ENCODE data around the gene SV2A.
A peak's percentile ranks its signal among the peaks of the same experiment; 100 is the strongest.
"Not testable (repeated sequence)": the region's sequence is repeated elsewhere in the genome, so short reads cannot be mapped to it uniquely, and the experiment has no call there.

SV2A gene

DNA sequence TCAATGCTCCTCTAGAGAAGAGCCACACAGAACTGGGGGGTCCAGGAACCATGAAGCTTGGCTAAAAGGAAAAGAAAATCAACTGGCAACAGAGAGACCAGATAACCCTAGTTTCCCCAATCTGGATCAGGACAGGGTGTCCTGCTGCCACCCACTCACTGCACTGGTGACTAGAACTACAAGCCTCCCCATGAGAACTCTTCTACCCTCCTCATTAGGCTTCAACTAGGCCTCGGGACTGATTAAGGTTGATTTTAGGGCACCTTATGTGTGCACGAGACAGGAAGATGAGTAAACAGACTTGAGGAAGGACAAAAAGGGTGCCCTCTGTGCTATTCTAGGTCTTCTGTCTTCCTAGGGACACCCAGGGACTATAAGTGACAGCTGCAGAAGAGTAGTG is 12.2 kb upstream of the SV2A start:
- no peak for DNase-seq

DNA sequence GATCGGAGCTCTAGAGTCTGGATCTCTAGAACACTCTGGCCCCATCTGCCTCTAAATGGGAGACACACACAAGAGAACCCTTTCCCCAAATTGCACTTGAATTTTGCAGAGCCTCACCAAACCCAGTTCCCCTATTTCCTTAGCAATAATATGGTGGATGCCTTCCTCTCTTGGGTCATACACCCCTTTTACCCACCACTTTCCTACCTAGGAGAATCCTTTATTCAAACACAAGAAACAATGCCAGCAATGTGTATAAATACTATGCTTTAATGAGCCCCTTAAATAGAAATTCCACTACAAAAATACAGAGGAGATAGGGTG is 10.7 kb upstream of the SV2A start:
- no peak for DNase-seq

DNA sequence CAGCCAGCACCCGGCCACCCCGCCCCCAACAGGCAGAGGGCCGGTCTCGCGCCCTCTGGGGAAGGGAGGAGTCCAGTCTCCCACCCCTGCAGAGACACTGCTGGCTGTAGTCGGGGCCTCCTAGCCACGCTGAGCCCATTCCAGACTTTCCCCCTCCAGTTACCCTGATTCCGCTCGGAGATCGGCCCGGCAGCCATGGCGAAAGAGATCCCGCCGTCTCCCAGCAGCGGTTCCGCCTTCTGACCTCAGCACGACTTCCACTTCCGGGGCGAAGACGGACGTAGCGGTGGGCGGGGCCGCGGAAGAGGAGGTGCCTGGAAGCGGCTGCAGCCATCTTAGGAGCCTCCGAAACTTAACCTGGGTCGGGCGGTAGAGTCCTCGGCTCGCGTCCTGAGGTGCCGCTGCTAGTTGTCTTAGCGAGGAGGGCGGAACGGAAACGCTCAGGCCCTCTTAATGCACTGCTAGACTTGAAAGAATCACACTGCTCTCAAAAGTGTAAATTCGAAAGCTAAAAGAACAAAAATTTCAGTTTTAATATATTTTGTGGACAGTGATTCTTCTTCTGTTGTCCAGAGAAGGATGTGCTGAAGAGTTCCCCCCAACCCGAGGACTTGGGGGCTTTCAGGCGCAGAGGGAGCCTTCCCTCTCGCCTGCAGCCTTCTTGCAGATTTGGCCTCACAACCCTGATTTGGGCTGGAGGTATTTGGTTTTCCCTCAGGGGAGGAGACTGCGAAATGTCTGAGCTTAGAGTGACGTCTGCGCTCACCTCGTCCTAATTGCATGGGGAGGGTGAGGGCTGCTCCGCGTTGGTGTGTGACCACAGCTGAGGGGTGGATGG is 10.1 kb upstream of the SV2A start, which contains the start of gene SF3B4:
Gene SF3B4, minus strand, starts transcription at position 241 of the 838 bp plus-strand sequence. Its CDS starts 44 bp downstream, at position 197.
- DNase-seq: peak; percentile 94

DNA sequence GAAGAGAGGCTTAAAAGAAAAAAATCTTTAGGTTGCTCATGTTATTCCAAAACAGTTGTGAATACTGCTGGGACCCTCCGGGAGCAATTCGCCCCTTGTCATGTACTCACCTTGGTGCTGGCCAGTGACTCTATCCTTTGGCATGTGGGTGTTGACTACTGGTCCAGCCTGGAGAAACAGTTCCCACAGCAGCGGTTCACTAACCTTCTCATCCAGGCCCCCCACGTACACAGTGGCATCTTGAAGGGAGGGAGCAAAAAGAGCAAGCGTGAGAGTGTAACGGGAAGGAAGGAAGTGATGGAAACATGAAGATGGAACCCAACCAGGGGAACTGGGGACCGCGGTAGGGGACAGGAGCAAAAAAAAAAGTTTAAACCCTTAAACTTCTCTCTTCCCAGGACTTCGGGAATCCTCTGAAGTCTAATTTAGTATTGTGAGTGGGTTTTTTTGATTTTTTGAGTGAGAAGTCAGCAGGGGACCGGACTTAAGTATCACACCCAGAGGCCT is 9.5 kb upstream of the SV2A start:
- no peak for DNase-seq

DNA sequence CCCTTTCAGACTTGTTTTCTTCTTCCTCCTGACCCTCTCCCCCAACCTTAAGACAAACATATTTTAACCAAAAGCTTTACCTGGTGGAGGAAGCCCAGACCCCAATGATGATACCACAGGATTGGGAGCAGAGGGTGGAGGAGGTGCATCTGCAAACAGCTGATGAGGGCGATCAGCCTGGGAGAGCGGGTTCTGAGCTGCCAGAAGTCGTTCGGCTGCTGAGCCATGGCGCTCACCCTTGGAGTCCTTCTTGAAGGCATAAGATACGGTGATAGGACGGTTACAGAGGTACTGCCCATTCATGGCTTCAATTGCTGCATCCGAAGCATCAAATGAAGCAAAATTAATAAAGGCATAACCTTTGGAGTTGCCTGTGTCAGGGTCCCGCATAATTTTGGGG is 8.7 kb upstream of the SV2A start:
- no peak for DNase-seq

DNA sequence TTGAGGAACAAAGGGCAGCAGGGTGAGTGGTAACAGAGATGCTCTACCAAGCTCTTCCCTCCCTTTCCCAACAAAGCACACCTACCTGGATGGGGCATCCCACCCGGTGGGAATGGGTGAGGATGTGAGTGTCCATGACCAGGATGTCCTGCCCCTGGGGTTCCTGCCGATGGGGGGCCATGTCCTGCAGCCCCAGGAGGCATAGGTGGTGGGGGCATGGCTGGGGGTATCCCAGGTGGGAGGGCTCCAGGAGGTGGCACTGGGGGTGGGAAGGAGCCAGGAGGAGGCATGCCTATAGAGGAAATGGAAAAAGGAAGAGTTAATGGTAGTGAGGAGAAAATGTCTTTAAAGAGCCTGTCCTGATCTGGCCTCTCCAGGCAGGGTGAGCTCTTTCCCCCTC is 8.1 kb upstream of the SV2A start:
- DNase-seq: no peak

DNA sequence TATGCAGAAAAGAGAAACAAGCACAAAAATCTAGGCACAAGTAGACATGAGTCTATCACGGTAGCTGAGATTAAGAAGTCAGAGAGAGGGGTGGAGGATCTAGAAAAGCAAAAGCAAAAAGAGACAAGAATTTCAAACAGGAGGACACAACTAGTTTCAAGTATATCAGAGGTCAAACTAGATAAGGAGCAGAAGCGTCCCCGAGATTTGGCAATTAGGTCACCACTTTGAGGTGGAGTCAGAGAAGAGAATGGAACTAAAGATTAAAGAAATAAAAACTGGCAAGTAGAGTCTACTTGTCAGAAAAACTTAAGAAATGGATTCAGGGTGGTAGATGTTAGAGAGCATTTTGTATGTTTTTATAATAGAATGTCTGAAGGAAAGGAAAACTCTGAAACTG is 7.7 kb upstream of the SV2A start:
- peak; percentile 63 for DNase-seq

DNA sequence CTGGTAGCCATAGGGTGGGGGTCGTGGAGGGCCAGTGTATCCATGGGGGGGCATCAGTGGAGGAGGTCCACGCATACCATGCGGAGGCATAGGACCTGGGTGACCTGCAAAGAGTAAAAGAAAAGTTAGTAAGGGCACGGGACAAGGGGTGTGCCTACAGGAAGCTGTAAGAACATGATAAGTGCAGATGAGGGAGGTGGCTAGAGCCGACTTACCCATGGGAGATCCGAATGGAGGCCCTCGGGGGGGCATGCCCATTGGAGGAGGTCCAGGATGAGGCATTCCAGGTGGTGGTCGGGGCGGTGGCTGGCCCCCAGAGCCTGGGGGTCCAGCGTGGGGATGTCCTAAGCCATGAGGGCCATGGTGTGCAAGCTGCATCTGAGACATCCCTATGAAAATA is 6.0 kb upstream of the SV2A start:
- DNase-seq: peak; percentile 84

DNA sequence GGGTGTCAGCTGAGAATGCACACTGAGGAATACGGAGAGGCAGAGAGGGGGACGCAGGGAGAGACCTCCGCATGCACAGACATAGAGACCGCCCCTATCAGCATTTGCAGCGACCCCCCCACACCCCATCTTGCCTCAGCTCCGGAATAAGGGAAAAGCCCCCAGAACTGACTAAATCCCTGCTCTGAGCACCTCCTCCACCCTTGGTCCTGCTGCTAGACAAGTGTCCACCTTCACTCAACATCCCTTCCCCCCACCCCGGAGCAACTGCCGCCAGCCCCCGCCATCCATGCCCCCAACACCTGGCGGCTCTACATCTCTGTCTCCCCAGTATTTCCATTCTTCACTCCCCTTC is 769 bp downstream of the SV2A start:
- no peak for DNase-seq

DNA sequence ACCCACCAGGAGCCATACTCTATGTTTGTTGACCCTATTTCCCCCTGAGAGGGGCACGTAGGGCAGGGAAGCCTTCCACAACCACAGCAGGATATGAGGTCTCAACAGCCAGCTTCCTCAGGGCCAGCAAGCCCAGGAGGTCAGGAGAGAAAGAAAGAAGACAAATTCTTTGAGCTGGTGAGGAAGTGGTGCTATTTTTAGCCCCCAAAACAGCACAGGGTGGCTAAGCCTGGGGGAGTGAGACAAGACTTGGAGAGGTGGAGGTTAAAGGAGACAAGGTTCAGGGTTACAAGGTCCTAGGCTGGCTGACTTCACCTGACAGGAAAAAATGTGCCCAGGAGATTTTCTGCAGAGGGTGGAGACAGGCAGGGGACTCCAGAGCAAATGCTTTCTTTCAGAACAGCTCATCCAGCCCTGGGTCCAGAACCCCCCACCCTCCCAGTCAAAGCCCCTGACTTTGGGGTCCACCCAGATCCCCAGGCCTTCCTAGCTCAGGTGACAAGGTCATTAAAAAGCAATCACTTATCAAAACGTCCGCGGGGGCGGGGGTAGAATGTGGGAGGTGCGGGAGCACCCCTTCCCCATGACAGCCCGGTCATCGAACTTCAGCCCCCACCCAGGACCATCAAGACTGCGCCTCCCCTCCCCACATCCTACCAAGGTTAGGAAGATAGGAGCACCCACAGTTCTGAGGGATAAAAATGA is 1.3 kb downstream of the SV2A start:
- no peak for DNase-seq

DNA sequence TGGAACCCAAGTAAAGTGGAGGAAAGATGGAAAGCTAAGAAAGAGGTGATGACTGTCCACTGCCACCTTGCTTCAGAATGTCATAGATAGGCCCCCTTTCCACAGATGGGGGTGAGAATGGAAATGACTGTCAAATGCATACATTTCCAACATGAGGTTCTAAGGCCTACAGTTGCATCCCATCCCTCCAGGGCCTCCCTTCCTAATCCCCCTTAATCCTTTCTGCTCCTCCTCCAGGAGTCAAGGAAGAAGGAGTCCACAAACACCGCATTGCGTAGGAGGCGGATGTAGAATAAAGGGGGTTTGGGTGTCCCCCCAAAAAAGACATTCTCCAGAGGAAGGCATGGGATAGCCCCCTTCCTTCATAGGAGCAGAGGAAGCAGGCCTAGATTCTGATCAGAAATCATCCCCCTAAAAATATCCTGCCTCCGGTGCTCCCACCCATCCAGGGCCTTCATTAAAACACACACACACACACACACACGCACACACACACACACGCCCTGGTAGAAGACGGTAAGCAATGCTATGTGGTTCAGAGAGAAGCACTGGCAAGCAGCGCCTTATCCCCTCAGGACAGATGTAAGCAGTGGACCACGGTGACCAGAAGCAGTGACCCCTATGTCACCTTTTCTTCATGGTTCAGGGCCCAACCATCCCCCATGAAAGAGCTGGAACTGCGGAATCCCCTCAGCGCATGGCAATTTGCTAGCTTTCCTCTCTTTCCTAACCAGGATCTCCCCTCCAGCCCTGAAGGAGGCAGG is 2.0 kb downstream of the SV2A start:
- no peak for DNase-seq

DNA sequence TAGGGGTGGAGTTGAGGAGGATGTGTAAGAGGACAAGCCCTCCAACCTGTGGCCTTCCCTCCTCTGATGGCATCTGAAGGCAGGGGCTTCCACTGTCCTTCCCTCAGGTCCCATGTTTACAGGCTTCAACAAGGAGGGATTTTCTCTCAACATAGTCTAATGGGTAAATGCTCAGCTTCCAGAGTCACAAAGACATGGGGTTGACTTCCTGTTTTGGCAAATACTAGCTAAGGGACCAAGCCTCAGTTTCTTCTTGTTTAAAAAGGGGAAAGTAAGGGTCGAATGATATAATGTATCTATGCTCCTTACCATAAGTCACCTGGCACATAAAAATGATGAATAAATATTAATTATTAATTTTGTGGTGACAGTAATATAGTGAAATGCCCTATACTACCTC is 3.1 kb downstream of the SV2A start:
- no peak for DNase-seq

DNA sequence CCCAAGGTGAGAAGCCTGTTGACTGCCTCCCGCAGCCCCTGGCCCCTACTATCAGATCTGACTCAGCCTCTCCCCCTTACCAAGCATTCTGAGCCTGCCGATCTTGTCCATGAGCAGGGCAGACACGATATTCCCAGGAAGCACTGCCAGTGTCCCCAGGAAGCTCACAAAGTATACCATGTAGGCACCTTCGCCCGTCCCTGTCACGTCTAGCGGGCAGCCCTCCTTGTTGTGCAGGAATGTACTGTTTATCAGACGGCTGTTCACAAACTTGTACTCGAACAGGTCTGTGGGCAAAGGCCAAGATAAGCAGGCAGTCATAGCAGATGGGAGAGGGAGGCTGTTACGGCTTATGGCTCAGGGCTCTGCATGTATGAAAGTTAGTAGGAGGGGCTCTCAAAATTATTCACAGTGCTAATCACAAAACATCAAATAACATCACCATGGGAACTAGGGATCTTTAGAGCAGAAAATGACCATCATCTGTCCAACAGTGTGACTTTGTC is 11.0 kb downstream of the SV2A start:
- DNase-seq: peak; percentile 76

DNA sequence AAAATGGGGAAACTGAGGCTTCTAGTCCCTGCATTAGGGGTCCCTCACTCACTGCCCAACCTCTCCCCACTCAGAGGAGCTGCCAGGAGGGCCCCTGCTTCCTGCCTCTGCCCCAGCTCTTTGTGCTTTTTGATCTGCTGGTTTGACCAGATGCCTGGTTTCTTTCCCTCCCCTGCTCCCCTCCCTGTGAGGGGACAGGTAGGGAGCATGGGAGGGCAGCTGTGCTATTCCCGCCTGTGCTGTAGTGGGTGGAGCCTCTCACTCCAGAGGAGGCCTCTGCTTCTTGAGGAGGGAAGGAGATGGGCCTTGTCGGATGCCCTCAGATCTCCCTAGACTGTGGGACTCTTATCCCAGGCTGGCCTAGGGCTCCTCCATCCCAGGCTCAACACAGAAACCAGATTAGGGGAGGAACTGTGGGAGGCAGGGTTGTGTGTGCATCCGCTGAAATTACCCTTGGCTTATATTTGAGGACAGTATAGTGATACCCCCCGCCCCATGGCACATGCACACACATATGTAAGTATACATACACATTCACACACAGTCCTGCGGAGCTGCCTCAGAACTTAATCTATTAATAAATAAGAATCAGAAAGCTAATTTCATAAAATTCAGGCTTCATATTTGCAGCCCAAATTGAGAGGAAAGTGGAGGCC is 13.7 kb downstream of the SV2A start:
- DNase-seq: no peak

DNA sequence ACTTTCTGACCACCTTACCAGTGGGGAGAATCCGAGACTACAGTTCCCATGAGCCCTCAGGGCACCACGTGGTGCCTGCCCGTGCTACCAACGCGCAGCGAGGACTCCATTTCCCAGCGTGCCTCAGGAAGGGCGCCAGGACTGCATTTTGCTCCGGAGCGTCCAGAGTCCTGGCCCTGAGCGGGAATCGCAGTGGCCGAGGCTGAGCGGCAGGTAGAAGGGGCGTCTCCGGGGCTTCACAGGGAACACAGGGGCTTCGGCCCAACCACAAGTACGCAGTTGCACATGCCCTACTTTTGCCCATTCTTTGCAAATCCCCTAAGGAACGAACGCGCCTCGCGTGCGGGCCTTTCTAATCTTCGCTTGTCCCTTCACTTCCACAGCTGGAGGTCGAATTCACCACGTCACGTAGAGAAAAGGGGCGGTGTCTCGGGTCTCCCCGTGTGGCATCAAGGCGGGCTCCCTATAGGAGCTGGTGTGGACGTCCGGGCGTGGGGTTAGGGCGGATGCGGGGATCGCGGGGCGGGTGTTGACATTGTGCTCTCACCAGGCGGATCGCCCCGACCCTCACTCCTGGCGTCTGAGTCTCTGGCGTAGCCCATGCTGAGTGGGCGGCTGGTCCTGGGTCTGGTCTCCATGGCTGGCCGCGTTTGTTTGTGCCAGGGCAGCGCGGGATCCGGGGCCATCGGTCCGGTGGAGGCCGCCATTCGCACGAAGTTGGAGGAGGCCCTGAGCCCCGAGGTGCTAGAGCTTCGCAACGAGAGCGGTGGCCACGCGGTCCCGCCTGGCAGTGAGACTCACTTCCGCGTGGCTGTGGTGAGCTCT is 18.0 kb downstream of the SV2A start, which contains the start of gene BOLA1:
Gene BOLA1, plus strand, starts transcription at position 109 of the 825 bp plus-strand sequence. Its CDS starts 492 bp downstream, at position 601.
- DNase-seq: peak; percentile 95

DNA sequence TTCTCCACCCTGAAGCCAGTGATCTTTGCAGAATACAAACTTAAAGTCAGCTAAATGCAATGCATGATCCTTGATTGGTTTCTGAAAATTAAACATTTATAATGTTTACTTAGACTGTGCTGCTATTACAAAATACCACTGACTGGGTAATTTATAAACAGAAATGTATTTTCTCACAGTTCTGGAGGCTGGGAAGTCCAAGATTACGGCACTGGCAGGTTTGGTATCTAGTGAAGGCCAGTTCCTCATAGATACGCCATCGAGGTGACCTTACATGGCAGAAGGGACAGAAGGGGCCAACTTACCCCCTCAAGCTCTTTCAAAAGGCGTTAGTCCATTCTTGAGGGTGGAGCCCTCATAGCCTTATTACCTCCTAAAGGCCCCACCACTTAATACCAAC is 21.1 kb downstream of the SV2A start:
- DNase-seq: no peak

DNA sequence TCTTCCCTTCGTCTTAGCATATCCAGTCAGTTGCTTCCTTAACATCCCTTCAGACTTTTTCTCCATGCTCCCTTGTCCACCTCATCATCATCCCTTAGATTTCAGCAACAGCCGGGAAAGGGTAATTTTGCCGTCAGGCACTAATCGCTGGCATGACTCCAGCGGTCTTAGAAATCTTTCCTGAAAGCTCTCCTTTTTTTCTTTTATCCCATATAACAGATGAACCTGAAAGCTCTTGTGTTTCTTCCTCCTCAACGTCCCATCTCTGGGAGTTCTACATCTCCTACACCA is 28.7 kb downstream of the SV2A start:
- no peak for DNase-seq

DNA sequence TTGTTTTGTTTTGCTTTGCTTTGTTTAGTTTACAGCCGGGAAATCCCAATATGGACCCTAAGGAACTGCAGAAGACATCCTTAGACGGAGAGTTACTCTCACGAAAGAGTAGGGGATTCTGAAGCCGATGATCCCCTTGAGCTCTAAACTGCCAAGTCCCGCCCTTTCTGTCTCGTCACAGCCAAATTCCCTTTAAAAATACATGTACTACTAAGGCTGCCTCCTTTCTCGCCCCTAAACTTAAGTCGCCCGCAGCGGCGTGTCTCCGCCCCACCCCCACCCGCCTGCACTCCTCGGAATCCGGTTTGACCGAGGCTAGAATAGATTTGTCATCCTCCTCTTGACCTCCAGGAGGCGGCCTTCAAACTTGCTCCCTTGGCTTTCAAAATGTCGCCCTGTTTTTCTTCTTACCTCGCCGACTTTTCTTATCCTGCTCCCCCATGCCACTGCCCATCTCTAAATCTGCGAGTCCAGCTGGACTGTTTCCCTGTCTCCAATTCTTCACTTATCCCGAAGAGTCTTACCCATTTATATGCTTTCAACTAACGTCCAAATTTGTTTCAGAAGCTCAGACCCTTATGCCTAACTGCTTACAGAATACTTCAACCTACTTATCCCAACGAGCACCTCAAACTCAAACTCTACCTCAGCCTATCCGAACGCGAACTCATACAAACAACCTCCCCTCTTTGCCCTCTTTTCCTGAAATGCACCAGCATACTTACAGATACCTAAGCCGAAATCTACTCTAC is 29.2 kb downstream of the SV2A start:
- DNase-seq: peak; percentile 97

DNA sequence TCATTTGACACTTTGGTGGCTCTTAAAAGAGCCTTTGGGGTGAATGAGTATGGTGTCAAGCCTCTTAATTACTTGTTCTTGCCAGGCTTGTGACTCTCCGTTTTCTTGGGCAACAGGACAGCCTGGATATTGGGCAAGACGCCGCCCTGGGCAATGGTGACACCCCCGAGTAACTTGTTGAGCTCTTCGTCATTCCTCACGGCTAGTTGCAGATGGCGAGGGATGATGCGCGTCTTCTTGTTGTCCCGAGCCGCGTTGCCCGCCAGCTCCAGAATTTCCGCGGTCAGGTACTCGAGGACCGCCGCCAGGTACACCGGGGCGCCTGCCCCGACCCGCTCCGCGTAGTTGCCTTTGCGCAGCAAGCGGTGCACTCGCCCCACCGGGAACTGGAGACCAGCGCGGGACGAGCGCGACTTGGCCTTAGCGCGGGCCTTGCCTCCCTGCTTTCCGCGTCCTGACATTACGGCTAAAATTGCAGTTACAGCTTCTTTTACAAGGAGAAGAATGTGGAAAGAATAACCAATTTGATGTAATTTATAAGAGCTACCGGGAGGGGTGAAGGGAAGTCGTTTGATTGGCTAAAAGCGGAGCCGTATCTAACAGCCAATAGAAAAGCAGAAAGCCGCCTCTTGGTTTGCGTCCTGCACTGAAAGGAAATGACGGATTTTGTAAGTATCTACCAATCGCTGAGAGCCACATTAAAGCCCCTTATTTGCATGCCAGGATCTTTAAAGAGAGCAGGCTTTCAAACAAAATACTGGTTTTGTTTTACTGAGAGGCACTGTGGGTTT is 30.0 kb downstream of the SV2A start:
- peak; percentile 99 for DNase-seq

DNA sequence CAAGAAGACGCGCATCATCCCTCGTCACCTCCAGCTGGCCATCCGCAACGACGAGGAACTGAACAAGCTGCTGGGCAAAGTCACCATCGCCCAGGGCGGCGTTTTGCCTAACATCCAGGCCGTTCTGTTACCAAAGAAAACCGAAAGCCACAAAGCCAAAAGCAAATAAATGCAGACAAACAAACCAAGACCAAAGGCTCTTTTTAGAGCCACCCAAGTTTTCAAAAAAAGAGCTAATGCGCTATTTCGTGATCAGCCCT is 30.5 kb downstream of the SV2A start:
- DNase-seq: not testable (repeated sequence)

All from hematopoietic multipotent progenitor cell treated with erythropoietin and hydrocortisone succinate and interleukin-3 and kit ligand, for 8 days (in vitro differentiated cells).